Omental fat pad (tissue), 4 donors: ENCODE results near the gene BPGM. TPM values are rescaled to one million over a fixed set of nuclear protein-coding genes. Genes with fewer than 3 reads are reported as not detected.
A peak's percentile ranks its signal among the peaks of the same experiment; 100 is the strongest.

ENCODE experiments used
- ATAC-seq: fragments of 150-250 bp; one replicate; pipeline ENCODE4 v1.9.1; 2016; ENCODE audit warnings: mild to moderate bottlenecking, moderate library complexity; ENCODE audit not compliant: low FRiP score
- DNase-seq: peaks from one replicate; pipeline ENCODE4 v3.0.0-alpha.2; 2019; ENCODE audit warnings: low spot score
- CTCF ChIP-seq, 3 donors: fragments of 450-650 bp; IDR thresholded peaks; one replicate each; pipeline ENCODE4 v1.5.1; 2016 to 2017; ENCODE audit warnings: antibody characterized with exemption in 3 of 3, mild to moderate bottlenecking in 3 of 3, moderate library complexity in 2 of 3
- total RNA-seq, 4 donors: library from RNA; depleted of rRNA; stranded (reverse); fragments of >200 nt; gene quantifications; one replicate each; pipeline ENCODE4 v1.1.0, GENCODE V29; 2016

The BPGM gene
- total RNA-seq, result 10 to 100 TPM in 3 of 4 donors, 1 to 10 TPM in 1; 6.6 to 20.0 (median 13.5) TPM

GRCh38 chr7:134646425-134647305, at the start of gene BPGM:
Gene BPGM, plus strand, starts transcription at chr7:134646853. Its CDS starts 14,655 bp downstream, at chr7:134661508.
- TF ChIP-seq CTCF (IDR thresholded peaks at IDR 0.05), result no peak
- peak; percentile 94 for DNase-seq
- peak; percentile 100 for ATAC-seq

- no peak for TF ChIP-seq CTCF (IDR thresholded peaks at IDR 0.05)
- no peak for DNase-seq
- no peak for ATAC-seq
These were observed 47.3 kb upstream of the BPGM start for GRCh38 chr7:134599371-134599770.

- DNase-seq (no peak), ATAC-seq (no peak)
- TF ChIP-seq CTCF (IDR thresholded peaks at IDR 0.05), result no peak
These were observed 45.2 kb upstream of the BPGM start for GRCh38 chr7:134601459-134601858.

GRCh38 chr7:134602881-134603451, 43.7 kb upstream of the BPGM start:
- no peak for TF ChIP-seq CTCF (IDR thresholded peaks at IDR 0.05)
- no peak for ATAC-seq
- no peak for DNase-seq

GRCh38 chr7:134605978-134606923, 40.4 kb upstream of the BPGM start:
- ATAC-seq (peak; percentile 84), DNase-seq (peak; percentile 49)
- TF ChIP-seq CTCF (IDR thresholded peaks at IDR 0.05), result peak in 1 of 3 donors; percentile 30

GRCh38 chr7:134611611-134612151, 35.0 kb upstream of the BPGM start:
- no peak for TF ChIP-seq CTCF (IDR thresholded peaks at IDR 0.05)
- DNase-seq (no peak), ATAC-seq (no peak)
